Measurements from ENCODE around the gene TMPRSS5. TPM values are rescaled to one million over a fixed set of nuclear protein-coding genes. Genes with fewer than 3 reads are reported as not detected.
"Not testable (repeated sequence)": the region's sequence is repeated elsewhere in the genome, so short reads cannot be mapped to it uniquely, and the experiment has no call there.

TMPRSS5 gene
- polyA plus RNA-seq, 3 donors: 0.37 to 2.0 (median 1.7) TPM

GRCh38 chr11:113703551-113703950 lies 2.6 kb downstream of the TMPRSS5 start:
- not testable (repeated sequence) for H3K27ac ChIP-seq (ENCODE audit: low read depth, low read length)
- WGBS, 3 donors: 91 to 98% (median 95%) methylated on average over 1 of the region's 1 CpG

- no peak overlapping the region for H3K27ac ChIP-seq (ENCODE audit: low read depth, low read length)
- 93 to 100% (median 95%) methylated on average over 1 of the region's 1 CpG for WGBS, 3 donors
These were observed 4.6 kb downstream of the TMPRSS5 start for GRCh38 chr11:113701491-113701890.

- H3K27ac ChIP-seq (ENCODE audit: low read depth, low read length): no peak overlapping the region
- WGBS, 3 donors: 38 to 72% (median 72%) methylated on average over 3 of the region's 3 CpGs
These were observed 7.6 kb downstream of the TMPRSS5 start for GRCh38 chr11:113698515-113698914.

- WGBS, 3 donors: 59 to 88% (median 86%) methylated on average over 7 of the region's 7 CpGs
- H3K27ac ChIP-seq (ENCODE audit: low read depth, low read length): no peak overlapping the region
These were observed 8.2 kb downstream of the TMPRSS5 start for GRCh38 chr11:113697756-113698407.

- H3K27ac ChIP-seq (ENCODE audit: low read depth, low read length): no peak overlapping the region
- WGBS, 3 donors: 93 to 98% (median 97%) methylated on average over 5 of the region's 5 CpGs
These were observed 9.0 kb downstream of the TMPRSS5 start for GRCh38 chr11:113697111-113697510.

- WGBS, 3 donors: 93 to 94% (median 94%) methylated on average over 4 of the region's 4 CpGs
- no peak overlapping the region for H3K27ac ChIP-seq (ENCODE audit: low read depth, low read length)
These were observed 10.9 kb downstream of the TMPRSS5 start for GRCh38 chr11:113695207-113695606.

GRCh38 chr11:113694390-113694789 lies 11.7 kb downstream of the TMPRSS5 start:
- 96 to 97% (median 97%) methylated on average over 12 of the region's 12 CpGs for whole genome bisulfite sequencing, 3 donors

GRCh38 chr11:113693030-113693429 lies 13.1 kb downstream of the TMPRSS5 start:
- H3K27ac ChIP-seq (ENCODE audit: low read depth, low read length): no peak overlapping the region
- 92 to 95% (median 94%) methylated on average over 13 of the region's 13 CpGs for WGBS, 3 donors

More at GRCh38 chr11:113694390-113694789, 11.7 kb downstream of the TMPRSS5 start:
- H3K27ac ChIP-seq (ENCODE audit: low read depth, low read length): no peak overlapping the region

- H3K27ac ChIP-seq (ENCODE audit: low read depth, low read length): no peak overlapping the region
- WGBS, 3 donors: 80 to 88% (median 81%) methylated on average over 15 of the region's 15 CpGs
These were observed 15.2 kb downstream of the TMPRSS5 start for GRCh38 chr11:113690619-113691569.

- H3K27ac ChIP-seq (ENCODE audit: low read depth, low read length): no peak overlapping the region
- WGBS, 3 donors: 94% methylated on average over 19 of the region's 19 CpGs
These were observed 16.1 kb downstream of the TMPRSS5 start for GRCh38 chr11:113689768-113690618.

- 48 to 69% (median 49%) methylated on average over 2 of the region's 2 CpGs for WGBS, 3 donors
- H3K27ac ChIP-seq (ENCODE audit: low read depth, low read length): no peak overlapping the region
These were observed 20.3 kb downstream of the TMPRSS5 start for GRCh38 chr11:113685654-113686359.

- 37 to 54% (median 53%) methylated on average over 5 of the region's 5 CpGs for WGBS, 3 donors
- H3K27ac ChIP-seq (ENCODE audit: low read depth, low read length): no peak overlapping the region
These were observed 21.6 kb downstream of the TMPRSS5 start for GRCh38 chr11:113684496-113684895.

GRCh38 chr11:113683481-113684046 lies 22.5 kb downstream of the TMPRSS5 start:
- no peak overlapping the region for H3K27ac ChIP-seq (ENCODE audit: low read depth, low read length)
- WGBS, 3 donors: 78 to 80% (median 80%) methylated on average over 6 of the region's 6 CpGs

- H3K27ac ChIP-seq (ENCODE audit: low read depth, low read length): no peak overlapping the region
- 77 to 89% (median 89%) methylated on average over 10 of the region's 10 CpGs for WGBS, 3 donors
These were observed 24.2 kb downstream of the TMPRSS5 start for GRCh38 chr11:113681711-113682413.

GRCh38 chr11:113681282-113681681 lies 24.8 kb downstream of the TMPRSS5 start:
- 83 to 87% (median 86%) methylated on average over 6 of the region's 6 CpGs for WGBS, 3 donors
- no peak overlapping the region for H3K27ac ChIP-seq (ENCODE audit: low read depth, low read length)

GRCh38 chr11:113677685-113678084 lies 28.4 kb downstream of the TMPRSS5 start:
- WGBS, 3 donors: 77 to 90% (median 89%) methylated on average over 5 of the region's 5 CpGs
- no peak overlapping the region for H3K27ac ChIP-seq (ENCODE audit: low read depth, low read length)

- WGBS, 3 donors: 53 to 63% (median 62%) methylated on average over 5 of the region's 5 CpGs
- no peak overlapping the region for H3K27ac ChIP-seq (ENCODE audit: low read depth, low read length)
These were observed 30.5 kb downstream of the TMPRSS5 start for GRCh38 chr11:113675565-113675964.

Data from adipose tissue (tissue), 3 donors.